Fibroblast of lung (primary cell): Measurements from ENCODE around the gene NR1D1.

Source experiments
- CTCF ChIP-seq, 2 donors: IDR thresholded peaks in 1 of 2; conservative IDR thresholded peaks in 1 of 2; 1 replicate in 1 of 2; 2 replicates in 1 of 2; pipeline ENCODE4 v1.5.1; 2011 to 2012; ENCODE audit warnings: low read length in 2 of 2, control low read depth in 1 of 2, inconsistent platforms in 1 of 2, low read depth in 1 of 2, mild to moderate bottlenecking in 1 of 2
- EZH2 ChIP-seq: IDR thresholded peaks from 2 replicates; pipeline ENCODE4 v1.5.1; 2012; ENCODE audit warnings: low read length, control low read depth, mild to moderate bottlenecking; ENCODE audit errors: missing control alignments

- TF ChIP-seq CTCF (conservative IDR thresholded peaks at IDR 0.05 in 1 of 2, IDR thresholded peaks at IDR 0.05 in 1 of 2; ENCODE audit: low read depth in 1 of 2, low read length in 2 of 2): no peak
- TF ChIP-seq EZH2: no peak
These were observed 37.1 kb downstream of the NR1D1 start for GRCh38 chr17:40063187-40063771.
